Measurements from ENCODE around the gene ATXN7L1.

ATXN7L1 gene

GRCh38 chr7:105587909-105588635 is 288.3 kb downstream of the ATXN7L1 start:
- CTCF ChIA-PET, result interaction anchor here (0.6 to 1.1 kb wide), 2 partner anchors 133 to 705 kb away, joined by 3 read pairs; no protein-coding TSS in a partner anchor
- TF ChIP-seq ZNF157 (tag by site-specific recombination; IDR thresholded peaks at IDR 0.05) (no peak), ZNF530 (tag by site-specific recombination; IDR thresholded peaks at IDR 0.05; ENCODE audit: low read depth) (no peak), ZBTB44 (tag by site-specific recombination; IDR thresholded peaks at IDR 0.05) (no peak), ZNF76 (tag by site-specific recombination; IDR thresholded peaks at IDR 0.05; ENCODE audit: borderline replicate concordance, low read depth) (no peak)
- Histone ChIP-seq H3K4me3 (ENCODE audit: low read depth, low read length) (no peak overlapping the region), H3K4me1 (ENCODE audit: control insufficient read depth, insufficient read depth, low read length) (no peaks in the 10 kb centered on the region), H3K27ac (ENCODE audit: extremely low read depth, low read depth, low read length) (no peak overlapping the region), H3K36me3 (ENCODE audit: control insufficient read depth in 2 of 2, insufficient read depth in 1 of 2, low read length in 2 of 2) (no peaks in the 10 kb centered on the region), H3K9me3 (ENCODE audit: control insufficient read depth, insufficient read depth, low read depth, low read length) (no peaks in the 10 kb centered on the region)
- POLR2A ChIA-PET, result no interaction called here

- Histone ChIP-seq H3K4me3 (ENCODE audit: low read depth, low read length) (no peak overlapping the region), H3K36me3 (ENCODE audit: control insufficient read depth in 2 of 2, insufficient read depth in 1 of 2, low read length in 2 of 2) (no peaks in the 10 kb centered on the region), H3K4me1 (ENCODE audit: control insufficient read depth, insufficient read depth, low read length) (no peaks in the 10 kb centered on the region), H3K27ac (ENCODE audit: extremely low read depth, low read depth, low read length) (no peak overlapping the region), H3K9me3 (ENCODE audit: control insufficient read depth, insufficient read depth, low read depth, low read length) (no peaks in the 10 kb centered on the region)
- CTCF ChIA-PET, result interaction anchor here (1.2 kb wide), 1 partner anchor 604 kb away, joined by 3 read pairs; no protein-coding TSS in a partner anchor
- POLR2A ChIA-PET, result no interaction called here
- TF ChIP-seq AEBP2 (tag by site-specific recombination; IDR thresholded peaks at IDR 0.05; ENCODE audit: borderline replicate concordance), result no peak
- TF ChIP-seq ZNF514 (tag by site-specific recombination; IDR thresholded peaks at IDR 0.05), result no peak
- TF ChIP-seq HOXA7 (CRISPR knock-in tag; IDR thresholded peaks at IDR 0.05; ENCODE audit: borderline replicate concordance), result no peak
- no peak for TF ChIP-seq ZNF221 (tag by site-specific recombination; IDR thresholded peaks at IDR 0.05; ENCODE audit: borderline replicate concordance)
- TF ChIP-seq ZNF132 (tag by site-specific recombination; IDR thresholded peaks at IDR 0.05; ENCODE audit: borderline replicate concordance), result no peak
- no peak for TF ChIP-seq ZBTB44 (tag by site-specific recombination; IDR thresholded peaks at IDR 0.05)
- TF ChIP-seq ZNF664 (tag by site-specific recombination; IDR thresholded peaks at IDR 0.05), result no peak
- no peak for TF ChIP-seq ZNF302 (tag by site-specific recombination; IDR thresholded peaks at IDR 0.05; ENCODE audit: low read depth)
- no peak for TF ChIP-seq ZNF157 (tag by site-specific recombination; IDR thresholded peaks at IDR 0.05)
- TF ChIP-seq HOXD13 (CRISPR knock-in tag; IDR thresholded peaks at IDR 0.05; ENCODE audit: borderline replicate concordance), result no peak
- TF ChIP-seq ZNF658 (tag by site-specific recombination; IDR thresholded peaks at IDR 0.05), result no peak
- no peak for TF ChIP-seq ZSCAN30 (tag by site-specific recombination; IDR thresholded peaks at IDR 0.05)
- no peak for TF ChIP-seq ZNF510 (tag by site-specific recombination; IDR thresholded peaks at IDR 0.05; ENCODE audit: insufficient replicate concordance)
Observed at GRCh38 chr7:105585850-105586500, 290.4 kb downstream of the ATXN7L1 start.

GRCh38 chr7:105584165-105584564 is 292.2 kb downstream of the ATXN7L1 start:
- CTCF ChIA-PET, result no interaction called here
- Histone ChIP-seq H3K4me1 (ENCODE audit: control insufficient read depth, insufficient read depth, low read length) (no peaks in the 10 kb centered on the region), H3K4me3 (ENCODE audit: low read depth, low read length) (no peak overlapping the region), H3K9me3 (ENCODE audit: control insufficient read depth, insufficient read depth, low read depth, low read length) (no peaks in the 10 kb centered on the region), H3K27ac (ENCODE audit: extremely low read depth, low read depth, low read length) (no peak overlapping the region), H3K36me3 (ENCODE audit: control insufficient read depth in 2 of 2, insufficient read depth in 1 of 2, low read length in 2 of 2) (no peaks in the 10 kb centered on the region)
- TF ChIP-seq ZSCAN30 (tag by site-specific recombination; IDR thresholded peaks at IDR 0.05) (no peak), SETDB1 (IDR thresholded peaks at IDR 0.05; ENCODE audit: insufficient read length, low read length) (peak; percentile 60), ZNF544 (tag by site-specific recombination; IDR thresholded peaks at IDR 0.05) (no peak)
- POLR2A ChIA-PET, result no interaction called here

All from HEK293 (cell line).